NCI-H128 (cell line): Measurements from ENCODE around the gene CHAF1A.

Source experiments
- DNase-seq: peaks from one replicate; lab custom pipeline; 2025; ENCODE audit not compliant: unreplicated experiment; lab: John Stamatoyannopoulos, UW

The CHAF1A gene

GRCh38 chr19:4403005-4403761 is 743 bp downstream of the CHAF1A start:
- no peak for DNase-seq

- DNase-seq, result no peak
Observed at GRCh38 chr19:4405977-4406376, 3.5 kb downstream of the CHAF1A start.

GRCh38 chr19:4406626-4407025 is 4.2 kb downstream of the CHAF1A start:
- DNase-seq, result no peak

- DNase-seq, result no peak
Observed at GRCh38 chr19:4409123-4409933, 6.9 kb downstream of the CHAF1A start.

GRCh38 chr19:4413588-4413987 is 11.1 kb downstream of the CHAF1A start:
- no peak for DNase-seq

GRCh38 chr19:4414144-4414799 is 11.8 kb downstream of the CHAF1A start:
- no peak for DNase-seq

GRCh38 chr19:4414800-4415321 is 12.4 kb downstream of the CHAF1A start:
- DNase-seq, result no peak

- no peak for DNase-seq
Observed at GRCh38 chr19:4415352-4415751, 12.9 kb downstream of the CHAF1A start.

GRCh38 chr19:4416268-4416667 is 13.8 kb downstream of the CHAF1A start:
- DNase-seq, result no peak

GRCh38 chr19:4423416-4424126 is 21.1 kb downstream of the CHAF1A start:
- DNase-seq, result no peak

GRCh38 chr19:4425537-4425936 is 23.1 kb downstream of the CHAF1A start:
- no peak for DNase-seq

- no peak for DNase-seq
Observed at GRCh38 chr19:4428326-4428975, 26.0 kb downstream of the CHAF1A start.

GRCh38 chr19:4429256-4429655 is 26.8 kb downstream of the CHAF1A start:
- no peak for DNase-seq

GRCh38 chr19:4429771-4430171 is 27.3 kb downstream of the CHAF1A start:
- no peak for DNase-seq

- no peak for DNase-seq
Observed at GRCh38 chr19:4430760-4431159, 28.3 kb downstream of the CHAF1A start.

GRCh38 chr19:4431296-4431695 is 28.9 kb downstream of the CHAF1A start:
- no peak for DNase-seq

GRCh38 chr19:4431808-4432674 is 29.6 kb downstream of the CHAF1A start:
- no peak for DNase-seq

- no peak for DNase-seq
Observed at GRCh38 chr19:4432918-4433506, 30.6 kb downstream of the CHAF1A start.

GRCh38 chr19:4434391-4434790 is 32.0 kb downstream of the CHAF1A start:
- no peak for DNase-seq
